ENCODE data around the gene ITLN2.
A peak's percentile ranks its signal among the peaks of the same experiment; 100 is the strongest.
"Not testable (repeated sequence)": the region's sequence is repeated elsewhere in the genome, so short reads cannot be mapped to it uniquely, and the experiment has no call there.

Gene ITLN2

GRCh38 chr1:160954158-160955104, at the start of gene ITLN2:
Gene ITLN2 (minus strand): TSS chr1:160954809. CDS start chr1:160954741, 68 bp downstream.
- DNase-seq (ENCODE audit: low read depth in 4 of 4, low spot score in 1 of 4), result peak in 2 of 4 experiments; percentile 11 to 18

DNA sequence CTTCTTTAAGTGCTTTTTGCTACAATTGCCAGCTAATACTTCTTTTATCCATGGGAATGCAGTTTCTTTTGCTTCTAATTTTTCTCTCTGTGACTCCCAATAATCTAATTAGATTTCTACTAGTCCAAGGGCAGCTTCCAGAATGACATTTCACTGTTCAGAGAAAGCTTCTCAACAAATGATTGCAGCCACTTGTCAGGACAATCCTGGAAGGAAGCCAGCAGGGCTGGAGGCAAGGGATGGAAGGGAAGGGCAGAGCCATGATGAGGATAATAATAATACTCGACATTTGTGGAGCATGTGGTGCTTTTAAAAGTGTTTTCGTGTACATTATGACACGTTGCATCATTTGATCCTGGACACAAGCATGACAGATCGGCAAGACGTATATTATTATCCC, 46.9 kb upstream of the ITLN2 start:
- no peak for DNase-seq (ENCODE audit: low read depth in 4 of 4, low spot score in 1 of 4)

DNA sequence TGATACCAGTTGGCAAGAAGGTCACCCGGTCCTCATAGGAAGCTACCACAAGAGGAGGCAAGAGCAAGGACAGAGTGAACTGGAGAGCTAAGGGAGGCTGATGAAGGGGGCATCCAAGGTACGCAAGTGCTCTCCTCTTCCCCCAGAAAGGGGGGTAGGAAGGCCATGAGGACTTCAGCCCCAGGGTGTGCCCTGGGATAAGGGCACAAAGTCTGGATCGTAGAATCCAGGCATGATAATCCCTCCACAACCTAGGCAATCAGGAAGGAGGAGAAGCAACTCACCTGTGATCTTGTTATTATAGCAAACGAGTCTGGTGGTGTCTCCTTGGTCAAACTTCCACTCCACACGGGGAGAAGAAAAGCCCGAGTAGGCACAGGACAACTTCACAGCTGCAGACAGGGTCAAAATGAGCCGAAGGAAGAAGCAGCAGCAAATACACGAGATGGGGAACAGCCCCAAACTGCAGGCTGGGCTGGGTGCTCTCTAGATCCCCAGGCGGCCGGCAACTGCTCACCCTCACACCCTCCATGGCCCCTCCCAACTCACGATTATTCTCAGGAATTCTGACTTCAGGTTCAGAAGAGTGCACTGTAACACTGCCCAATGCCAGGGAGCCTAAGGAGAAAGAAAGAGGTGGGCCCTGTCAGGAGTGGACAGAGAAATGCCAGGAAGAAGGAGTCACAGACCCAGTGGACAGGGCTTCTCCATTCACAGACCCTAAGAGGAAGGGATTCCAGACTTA, 46.3 kb upstream of the ITLN2 start:
- no peak for DNase-seq (ENCODE audit: low read depth in 4 of 4, low spot score in 1 of 4)

DNA sequence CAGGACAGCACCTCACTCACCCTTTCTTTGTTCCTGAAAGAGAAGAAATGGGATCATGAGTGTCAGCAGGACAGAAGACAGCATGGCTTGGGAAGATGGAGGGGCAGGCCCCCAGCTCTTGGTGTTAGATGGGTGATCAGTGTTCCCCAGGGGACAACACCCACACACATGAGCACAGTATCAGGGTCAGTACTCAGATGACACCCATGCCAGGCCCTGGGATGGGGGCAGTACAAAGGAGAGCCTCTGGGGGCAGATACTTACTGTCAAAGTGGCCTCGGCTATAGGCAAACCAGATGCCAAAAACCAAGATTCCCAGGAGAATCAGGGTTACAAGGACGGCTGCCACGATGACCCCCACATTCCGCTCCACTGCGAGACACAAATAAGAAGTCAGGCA, 44.8 kb upstream of the ITLN2 start:
- DNase-seq (ENCODE audit: low read depth in 4 of 4, low spot score in 1 of 4), result no peak

- peak in 1 of 4 experiments; percentile 25 for DNase-seq (ENCODE audit: low read depth in 4 of 4, low spot score in 1 of 4)
Observed at GRCh38 chr1:160997323-160998038, 42.9 kb upstream of the ITLN2 start.

- DNase-seq (ENCODE audit: low read depth in 4 of 4, low spot score in 1 of 4), result no peak
Observed at GRCh38 chr1:160996178-160996577, 41.6 kb upstream of the ITLN2 start.

DNA sequence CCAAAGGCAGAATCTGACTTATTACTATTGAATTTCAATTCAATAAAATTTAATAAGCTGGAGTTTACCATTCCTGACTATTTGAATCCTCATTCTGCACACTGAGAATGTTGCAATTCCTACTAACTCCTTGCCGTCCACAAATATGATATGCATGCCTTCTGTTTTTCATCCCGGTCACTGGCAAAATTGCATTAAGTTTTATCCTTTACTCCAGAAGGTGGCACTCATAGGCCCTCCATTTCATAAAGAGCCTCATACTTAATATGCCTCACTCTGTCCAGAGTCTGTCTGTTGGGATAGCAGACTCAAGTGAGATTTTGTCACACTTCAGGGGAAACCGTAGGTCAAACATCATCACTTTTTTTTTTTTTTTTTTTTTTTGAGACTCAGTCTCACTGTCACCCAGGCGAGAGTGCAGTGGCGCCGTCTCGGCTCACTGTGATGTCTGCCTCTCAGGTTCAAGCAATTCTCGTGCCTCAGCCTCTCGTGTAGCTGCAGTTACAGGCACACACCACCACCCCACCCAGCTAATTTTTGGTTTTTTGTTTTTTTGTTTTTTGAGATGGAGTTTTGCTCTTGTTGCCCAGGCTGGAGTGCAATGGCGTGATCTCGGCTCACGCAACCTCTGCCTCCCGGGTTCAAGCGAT, 39.1 kb upstream of the ITLN2 start:
- no peak for DNase-seq (ENCODE audit: low read depth in 4 of 4, low spot score in 1 of 4)

- not testable (repeated sequence) for DNase-seq (ENCODE audit: low read depth in 4 of 4, low spot score in 1 of 4)
Observed at GRCh38 chr1:160992036-160992435, 37.4 kb upstream of the ITLN2 start.

DNA sequence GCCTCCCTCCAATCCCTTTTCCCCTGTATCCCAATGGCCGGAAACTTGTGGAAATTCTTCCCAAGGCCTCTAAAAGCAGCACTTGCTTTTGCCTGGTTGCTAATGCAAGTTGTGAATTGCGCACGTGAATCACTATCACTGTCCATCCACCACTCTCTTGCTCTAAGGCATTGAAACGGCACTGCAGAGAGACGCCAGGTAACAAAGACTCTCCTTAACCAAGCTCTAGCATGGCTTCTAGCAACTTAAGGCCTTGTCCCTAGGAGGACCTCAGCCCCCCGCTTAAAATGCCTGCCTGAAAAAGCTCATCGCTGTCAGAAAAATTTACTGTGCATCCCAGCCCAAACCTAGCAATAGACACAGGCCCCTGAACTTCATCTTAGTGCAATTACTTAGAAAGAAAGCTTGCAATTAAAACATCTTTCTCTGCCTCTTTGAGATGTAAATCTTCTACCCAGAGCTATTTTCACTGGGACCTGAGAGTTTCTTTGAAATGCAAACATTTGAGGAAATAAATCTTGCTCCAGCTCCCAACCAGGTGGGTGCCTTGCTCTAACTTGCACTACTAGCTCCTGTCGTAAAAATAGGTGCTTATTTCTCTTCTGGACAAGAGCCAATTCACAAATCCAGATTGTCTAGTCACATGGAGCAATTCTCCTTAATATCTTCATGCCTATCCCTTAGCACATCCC, 32.9 kb upstream of the ITLN2 start:
- DNase-seq (ENCODE audit: low read depth in 4 of 4, low spot score in 1 of 4), result no peak

GRCh38 chr1:160985723-160986122, 31.1 kb upstream of the ITLN2 start:
- no peak for DNase-seq (ENCODE audit: low read depth in 4 of 4, low spot score in 1 of 4)

GRCh38 chr1:160981584-160982411, 27.2 kb upstream of the ITLN2 start:
- DNase-seq (ENCODE audit: low read depth in 4 of 4, low spot score in 1 of 4), result no peak

- no peak for DNase-seq (ENCODE audit: low read depth in 4 of 4, low spot score in 1 of 4)
Observed at GRCh38 chr1:160979286-160979685, 24.7 kb upstream of the ITLN2 start.

DNA sequence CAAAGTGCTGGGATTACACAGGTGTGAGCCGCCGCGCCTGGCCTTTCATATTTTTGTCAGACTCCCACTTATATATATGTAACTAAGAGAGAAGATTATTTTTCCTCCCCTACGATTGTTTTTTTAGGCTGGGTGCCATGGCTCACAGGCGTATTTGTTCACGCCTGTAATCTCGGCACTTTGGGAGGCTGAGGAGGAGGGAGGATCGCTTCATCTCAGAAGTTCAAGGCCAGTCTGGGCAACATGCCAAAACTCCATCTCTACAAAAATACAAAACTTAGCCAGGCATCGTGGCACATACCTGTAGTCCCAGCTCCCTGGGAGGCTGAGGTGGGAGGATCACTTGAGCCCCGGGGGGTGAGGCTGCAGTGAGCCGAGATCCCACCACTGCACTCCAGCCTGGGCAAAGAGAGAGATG, 23.9 kb upstream of the ITLN2 start:
- DNase-seq (ENCODE audit: low read depth in 4 of 4, low spot score in 1 of 4), result no peak

GRCh38 chr1:160975026-160975425, 20.4 kb upstream of the ITLN2 start:
- no peak for DNase-seq (ENCODE audit: low read depth in 4 of 4, low spot score in 1 of 4)

GRCh38 chr1:160973491-160973890, 18.9 kb upstream of the ITLN2 start:
- DNase-seq (ENCODE audit: low read depth in 4 of 4, low spot score in 1 of 4), result no peak

DNA sequence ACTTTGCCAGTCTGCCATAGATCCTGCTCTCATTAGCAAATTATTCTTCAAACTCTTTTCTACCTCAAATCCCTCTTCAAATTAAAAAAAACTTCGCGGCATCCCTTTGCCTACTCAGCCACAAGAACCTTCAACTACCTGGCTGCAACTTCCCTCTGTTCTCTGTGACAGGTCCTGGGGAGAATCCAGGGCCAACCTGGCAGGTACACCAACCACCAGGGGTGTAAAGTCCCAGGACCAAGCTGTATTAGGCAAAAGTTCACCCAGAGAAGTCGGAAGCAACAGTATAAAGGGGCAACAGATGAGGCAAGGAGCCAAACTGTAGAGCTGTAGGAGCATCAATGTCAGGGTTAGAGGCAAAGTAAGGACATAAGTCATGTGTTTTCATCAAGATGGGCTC, 18.3 kb upstream of the ITLN2 start:
- DNase-seq (ENCODE audit: low read depth in 4 of 4, low spot score in 1 of 4), result no peak

GRCh38 chr1:160971618-160972056, 17.0 kb upstream of the ITLN2 start:
- peak in 1 of 4 experiments; percentile 53 for DNase-seq (ENCODE audit: low read depth in 4 of 4, low spot score in 1 of 4)

- DNase-seq (ENCODE audit: low read depth in 4 of 4, low spot score in 1 of 4), result no peak
Observed at GRCh38 chr1:160963521-160963920, 8.9 kb upstream of the ITLN2 start.

- no peak for DNase-seq (ENCODE audit: low read depth in 4 of 4, low spot score in 1 of 4)
Observed at GRCh38 chr1:160961419-160961818, 6.8 kb upstream of the ITLN2 start.
